Bronchial epithelial cell (primary cell): ENCODE data around the gene SH3PXD2B. TPM values are rescaled to one million over a fixed set of nuclear protein-coding genes. Genes with fewer than 3 reads are reported as not detected.
"Not testable (repeated sequence)": the region's sequence is repeated elsewhere in the genome, so short reads cannot be mapped to it uniquely, and the experiment has no call there.

Experiments
- DNase-seq: peaks from one replicate; pipeline ENCODE4 v3.0.0-alpha.2; 2010; ENCODE audit warnings: low read depth
- FAIRE-seq: peaks from 2 replicates; lab custom pipeline; 2011; peaks lifted over from hg19 to GRCh38; lab: Jason Lieb, UNC
- H3K27me3 ChIP-seq: 2 replicates; pipeline ENCODE4 v1.5.1; 2011; ENCODE audit warnings: low read length; ENCODE audit not compliant: control insufficient read depth, insufficient read depth
- H3K36me3 ChIP-seq: 2 replicates; pipeline ENCODE4 v1.5.1; 2011; ENCODE audit warnings: low read length; ENCODE audit not compliant: control insufficient read depth, insufficient read depth
- H3K4me3 ChIP-seq: 2 replicates; pipeline ENCODE4 v1.5.1; 2011; ENCODE audit warnings: mild to moderate bottlenecking, low read depth, low read length, control low read depth
- CTCF ChIP-seq: IDR thresholded peaks from 2 replicates; pipeline ENCODE4 v1.5.1; 2011; ENCODE audit warnings: mild to moderate bottlenecking, moderate library complexity, low read length, control low read depth, inconsistent platforms; ENCODE audit not compliant: insufficient read depth, severe bottlenecking
- total RNA-seq: library from RNA; depleted of rRNA; stranded (reverse); fragments of >200 nt; gene quantifications from 2 replicates; pipeline ENCODE4 v1.2.1, GENCODE V29; 2014

Gene SH3PXD2B
- total RNA-seq, 1 donor from 2014 or later: 10.0 TPM

GRCh38 chr5:172482156-172483020 is 28.1 kb upstream of the SH3PXD2B start:
- H3K4me3 ChIP-seq: no peak overlapping the region
- no peaks in the 10 kb centered on the region for H3K36me3 ChIP-seq
- FAIRE-seq: no peak
- DNase-seq: peak; percentile 59
- no peaks in the 10 kb centered on the region for H3K27me3 ChIP-seq
- TF ChIP-seq CTCF: no peak

- DNase-seq: no peak
- Histone ChIP-seq H3K4me3 (no peak overlapping the region), H3K27me3 (no peaks in the 10 kb centered on the region), H3K36me3 (no peaks in the 10 kb centered on the region)
- FAIRE-seq: no peak
- no peak for TF ChIP-seq CTCF
Observed at GRCh38 chr5:172481011-172481800, 26.9 kb upstream of the SH3PXD2B start.

GRCh38 chr5:172479784-172480115 is 25.4 kb upstream of the SH3PXD2B start:
- FAIRE-seq (no peak), DNase-seq (no peak)
- Histone ChIP-seq H3K27me3 (no peaks in the 10 kb centered on the region), H3K36me3 (no peaks in the 10 kb centered on the region), H3K4me3 (no peak overlapping the region)
- no peak for TF ChIP-seq CTCF

GRCh38 chr5:172479034-172479783 is 24.9 kb upstream of the SH3PXD2B start:
- H3K36me3 ChIP-seq: no peaks in the 10 kb centered on the region
- FAIRE-seq (peak; percentile 88), DNase-seq (peak; percentile 77)
- H3K4me3 ChIP-seq: no peak overlapping the region
- no peaks in the 10 kb centered on the region for H3K27me3 ChIP-seq
- peak; percentile 75 for TF ChIP-seq CTCF

DNA sequence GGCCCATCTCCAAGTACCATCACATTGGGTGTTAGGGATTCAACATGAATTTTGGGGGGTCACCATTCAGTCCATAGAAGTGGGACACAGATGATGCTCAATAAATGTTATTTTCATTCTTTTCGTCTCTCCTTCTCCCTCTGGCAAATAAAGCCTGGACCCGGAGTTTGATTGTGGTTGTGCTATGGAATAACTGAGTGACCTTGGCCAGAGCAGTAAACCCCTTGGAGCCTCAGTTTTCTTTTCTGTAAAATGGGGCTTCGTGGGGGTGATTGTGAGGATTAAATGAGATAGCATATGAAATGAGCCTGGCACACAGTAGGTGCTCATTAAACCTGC is 24.3 kb upstream of the SH3PXD2B start:
- DNase-seq, H3K27me3 ChIP-seq, H3K4me3 ChIP-seq, H3K36me3 ChIP-seq, FAIRE-seq: not testable (repeated sequence)

DNA sequence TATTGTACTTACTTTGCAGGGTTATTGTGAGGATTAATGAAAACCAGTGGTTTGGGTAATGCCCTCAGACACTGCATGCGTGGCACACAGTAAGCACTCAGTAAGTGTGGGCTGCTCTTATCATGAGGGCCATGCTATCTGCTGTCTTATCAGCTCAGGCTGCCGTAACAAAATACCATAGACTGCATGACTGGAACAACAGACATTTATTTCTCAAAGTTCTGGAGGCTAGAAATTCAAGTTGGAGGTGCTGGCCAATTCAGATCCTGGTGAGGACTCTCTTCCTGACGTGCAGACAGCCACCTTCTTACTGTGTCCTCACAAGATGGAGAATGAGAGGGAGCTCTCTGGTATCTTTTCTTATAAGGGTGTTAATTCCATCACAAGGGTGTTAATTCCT is 23.9 kb upstream of the SH3PXD2B start:
- Histone ChIP-seq H3K4me3 (no peak overlapping the region), H3K36me3 (no peaks in the 10 kb centered on the region), H3K27me3 (no peaks in the 10 kb centered on the region)
- no peak for FAIRE-seq
- no peak for DNase-seq
- no peak for TF ChIP-seq CTCF
